GM19455 (cell line): Measurements from ENCODE around the gene BTNL9.
"Not testable (repeated sequence)": the region's sequence is repeated elsewhere in the genome, so short reads cannot be mapped to it uniquely, and the experiment has no call there.

Experiments
- ATAC-seq: cut with Tn5 transposase; IDR thresholded peaks from one replicate; pipeline ENCODE4 v1.9.1; 2021; ENCODE audit not compliant: unreplicated experiment

The BTNL9 gene

DNA sequence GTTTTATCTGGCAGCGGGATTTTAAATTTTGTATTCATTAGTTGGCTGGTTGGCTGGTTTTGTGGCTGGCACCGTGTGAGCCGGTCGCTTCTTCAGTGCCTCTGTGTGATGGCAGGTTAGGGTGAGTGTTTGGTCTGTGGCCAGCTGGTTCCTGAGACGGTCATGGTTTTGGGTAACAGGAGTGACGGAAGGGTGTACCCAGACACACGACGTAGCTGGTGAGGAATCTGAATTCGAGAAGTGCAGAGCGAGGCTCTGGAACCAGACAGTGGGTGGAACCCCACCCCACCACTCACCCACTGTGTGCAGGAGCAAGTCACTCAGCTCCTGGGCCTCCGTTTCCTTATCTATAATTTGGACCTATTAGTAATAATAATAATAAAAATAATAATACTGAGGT is 2.7 kb downstream of the BTNL9 start:
- no peak for ATAC-seq

DNA sequence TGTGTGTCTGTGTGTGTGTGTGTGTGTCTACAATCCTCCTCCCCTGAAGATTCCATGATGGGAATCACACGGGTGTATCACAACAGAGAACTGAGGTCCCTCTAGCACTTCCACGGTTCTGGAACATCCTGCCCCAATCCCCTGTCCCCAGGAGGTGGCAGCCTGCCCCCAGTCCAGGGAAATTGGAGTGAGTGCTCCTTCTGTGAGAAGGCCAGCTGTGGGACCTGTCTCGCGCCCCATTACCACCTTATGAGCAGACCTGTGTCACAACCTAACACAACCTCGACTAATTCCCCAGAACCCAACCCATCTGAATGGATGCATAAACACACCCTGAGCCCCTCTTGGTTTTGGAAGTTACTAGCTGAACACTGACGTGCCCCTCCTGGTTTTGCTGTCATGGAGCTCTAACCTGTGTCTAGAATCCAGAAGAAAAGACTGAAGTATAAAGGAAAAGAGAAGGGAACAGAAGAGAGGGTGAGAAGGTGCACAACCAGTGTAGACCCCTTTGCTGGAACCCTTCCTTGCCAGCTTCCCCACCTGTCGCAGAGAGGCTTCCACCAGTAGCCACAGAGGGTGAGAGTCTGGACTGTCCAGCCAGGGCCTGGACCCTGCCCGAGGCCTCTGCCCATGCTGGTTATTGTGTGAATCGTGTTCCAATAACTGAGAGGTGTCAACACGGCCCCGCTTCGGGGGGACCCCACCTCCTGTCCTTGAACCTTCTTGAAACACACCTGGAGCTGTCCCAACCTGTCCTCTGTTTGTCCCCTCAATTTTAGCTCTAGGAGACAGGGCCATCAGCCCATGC is 3.4 kb downstream of the BTNL9 start:
- ATAC-seq, result no peak

DNA sequence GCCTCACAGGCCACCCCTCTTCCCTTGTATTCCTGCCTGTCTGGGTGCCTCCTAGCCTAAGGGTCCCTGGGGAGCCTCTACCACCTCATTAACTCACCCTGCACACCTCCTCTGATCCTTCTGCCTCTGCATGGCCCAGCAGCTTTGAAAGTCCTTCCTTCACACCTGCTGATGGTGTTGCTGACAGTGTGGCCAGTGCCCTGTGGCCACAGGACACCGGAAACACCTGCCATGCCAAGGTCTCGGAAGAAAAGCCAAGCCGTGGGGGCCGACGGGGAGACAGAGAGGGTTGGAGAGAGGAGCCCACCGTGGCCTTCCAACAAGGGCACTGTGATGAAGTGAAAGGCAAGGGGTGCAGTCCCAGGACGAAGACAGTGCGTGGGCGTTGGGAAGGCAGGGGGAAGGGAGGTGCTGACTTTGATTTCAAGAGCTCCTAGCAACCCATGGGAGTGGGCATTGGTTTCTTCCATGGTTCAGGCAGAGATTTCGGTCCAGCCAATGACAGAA is 4.1 kb downstream of the BTNL9 start:
- no peak for ATAC-seq

DNA sequence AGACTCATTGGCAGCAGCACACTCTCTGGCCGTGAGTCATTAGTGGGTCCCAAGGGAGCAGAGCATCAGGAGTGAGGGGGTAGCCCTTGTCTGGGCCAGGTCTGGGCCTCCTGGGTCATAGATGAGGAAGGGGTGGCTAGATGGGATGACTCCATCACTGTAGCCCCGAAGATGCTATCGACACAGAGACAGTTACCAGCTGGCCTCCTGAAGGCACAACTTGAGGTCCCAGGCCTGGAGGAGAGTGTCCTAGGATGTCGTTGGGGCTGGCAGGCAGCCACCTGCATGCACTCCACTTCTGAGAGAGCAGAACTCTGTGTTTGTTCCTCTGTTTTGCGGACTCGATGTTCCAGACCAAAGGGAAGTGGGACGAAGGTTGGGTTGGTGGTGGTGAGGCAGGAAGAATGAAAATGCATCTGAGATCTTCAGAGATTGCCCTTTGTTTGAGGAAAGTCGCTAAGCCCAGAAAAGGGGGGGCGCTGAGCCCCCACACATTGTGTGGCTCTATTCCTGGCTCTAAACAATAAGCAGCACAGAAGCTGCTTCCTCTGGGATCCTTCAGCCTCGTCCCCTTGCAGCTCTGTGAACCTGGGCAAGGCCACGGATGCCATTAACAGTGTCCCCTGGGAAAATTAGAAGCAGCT is 4.7 kb downstream of the BTNL9 start:
- ATAC-seq, result no peak

DNA sequence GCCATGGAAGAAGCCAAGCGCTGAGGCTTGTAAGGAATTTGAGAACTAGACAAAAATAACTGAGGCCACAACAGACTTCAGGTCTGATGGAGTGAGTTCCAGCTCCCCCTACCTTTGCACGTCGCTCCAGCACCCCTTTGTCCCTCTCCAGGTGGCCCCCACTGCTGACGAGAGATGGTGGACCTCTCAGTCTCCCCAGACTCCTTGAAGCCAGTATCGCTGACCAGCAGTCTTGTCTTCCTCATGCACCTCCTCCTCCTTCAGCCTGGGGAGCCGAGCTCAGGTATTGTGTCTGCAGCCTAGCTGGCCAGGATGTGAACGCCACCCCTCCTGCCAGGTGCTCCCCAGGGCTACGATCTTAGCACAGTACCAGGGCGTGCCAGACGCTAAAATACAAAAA is 5.2 kb downstream of the BTNL9 start:
- no peak for ATAC-seq

DNA sequence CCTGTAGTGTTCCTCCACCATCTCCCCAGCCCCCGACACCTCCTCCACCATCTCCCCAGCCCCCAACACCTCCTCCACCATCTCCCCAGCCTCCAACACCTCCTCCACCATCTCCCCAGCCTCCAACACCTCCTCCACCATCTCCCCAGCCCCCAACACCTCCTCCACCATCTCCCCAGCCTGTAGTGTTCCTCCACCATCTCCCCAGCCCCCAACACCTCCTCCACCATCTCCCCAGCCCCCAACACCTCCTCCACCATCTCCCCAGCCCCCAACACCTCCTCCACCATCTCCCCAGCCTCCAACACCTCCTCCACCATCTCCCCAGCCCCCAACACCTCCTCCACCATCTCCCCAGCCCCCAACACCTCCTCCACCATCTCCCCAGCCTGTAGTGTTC is 5.8 kb downstream of the BTNL9 start:
- not testable (repeated sequence) for ATAC-seq

DNA sequence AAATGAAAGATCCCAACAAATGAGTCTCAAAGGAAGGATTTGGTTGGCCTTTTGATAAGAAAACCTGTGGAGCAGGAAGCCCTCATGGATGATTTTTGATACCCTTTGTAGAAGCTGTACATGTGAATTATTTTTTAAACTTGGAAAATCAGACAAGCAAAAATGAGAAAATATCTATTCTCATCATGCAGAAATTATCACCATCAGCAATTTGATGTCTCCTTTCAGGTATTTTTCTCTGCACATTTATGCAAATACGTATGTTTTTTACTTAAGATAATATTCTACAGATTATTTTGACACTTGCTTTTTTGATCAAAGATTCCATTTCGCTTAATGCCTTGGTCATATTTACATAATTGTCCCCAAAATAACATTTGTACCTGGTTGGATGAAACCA is 7.2 kb downstream of the BTNL9 start:
- ATAC-seq, result no peak

DNA sequence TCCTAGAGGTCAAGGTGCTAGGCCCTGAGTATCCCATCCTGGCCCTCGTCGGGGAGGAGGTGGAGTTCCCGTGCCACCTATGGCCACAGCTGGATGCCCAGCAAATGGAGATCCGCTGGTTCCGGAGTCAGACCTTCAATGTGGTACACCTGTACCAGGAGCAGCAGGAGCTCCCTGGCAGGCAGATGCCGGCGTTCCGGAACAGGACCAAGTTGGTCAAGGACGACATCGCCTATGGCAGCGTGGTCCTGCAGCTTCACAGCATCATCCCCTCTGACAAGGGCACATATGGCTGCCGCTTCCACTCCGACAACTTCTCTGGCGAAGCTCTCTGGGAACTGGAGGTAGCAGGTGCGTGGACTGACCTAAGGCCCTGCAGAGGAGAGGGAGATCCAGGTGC is 7.9 kb downstream of the BTNL9 start:
- no peak for ATAC-seq

DNA sequence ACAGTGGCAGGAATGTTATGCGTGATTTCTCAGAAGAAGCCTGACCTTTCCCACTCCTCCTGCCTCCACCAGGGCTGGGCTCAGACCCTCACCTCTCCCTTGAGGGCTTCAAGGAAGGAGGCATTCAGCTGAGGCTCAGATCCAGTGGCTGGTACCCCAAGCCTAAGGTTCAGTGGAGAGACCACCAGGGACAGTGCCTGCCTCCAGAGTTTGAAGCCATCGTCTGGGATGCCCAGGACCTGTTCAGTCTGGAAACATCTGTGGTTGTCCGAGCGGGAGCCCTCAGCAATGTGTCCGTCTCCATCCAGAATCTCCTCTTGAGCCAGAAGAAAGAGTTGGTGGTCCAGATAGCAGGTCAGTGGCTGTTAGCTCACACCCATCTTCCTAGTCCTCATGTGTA is 9.9 kb downstream of the BTNL9 start:
- ATAC-seq, result no peak

DNA sequence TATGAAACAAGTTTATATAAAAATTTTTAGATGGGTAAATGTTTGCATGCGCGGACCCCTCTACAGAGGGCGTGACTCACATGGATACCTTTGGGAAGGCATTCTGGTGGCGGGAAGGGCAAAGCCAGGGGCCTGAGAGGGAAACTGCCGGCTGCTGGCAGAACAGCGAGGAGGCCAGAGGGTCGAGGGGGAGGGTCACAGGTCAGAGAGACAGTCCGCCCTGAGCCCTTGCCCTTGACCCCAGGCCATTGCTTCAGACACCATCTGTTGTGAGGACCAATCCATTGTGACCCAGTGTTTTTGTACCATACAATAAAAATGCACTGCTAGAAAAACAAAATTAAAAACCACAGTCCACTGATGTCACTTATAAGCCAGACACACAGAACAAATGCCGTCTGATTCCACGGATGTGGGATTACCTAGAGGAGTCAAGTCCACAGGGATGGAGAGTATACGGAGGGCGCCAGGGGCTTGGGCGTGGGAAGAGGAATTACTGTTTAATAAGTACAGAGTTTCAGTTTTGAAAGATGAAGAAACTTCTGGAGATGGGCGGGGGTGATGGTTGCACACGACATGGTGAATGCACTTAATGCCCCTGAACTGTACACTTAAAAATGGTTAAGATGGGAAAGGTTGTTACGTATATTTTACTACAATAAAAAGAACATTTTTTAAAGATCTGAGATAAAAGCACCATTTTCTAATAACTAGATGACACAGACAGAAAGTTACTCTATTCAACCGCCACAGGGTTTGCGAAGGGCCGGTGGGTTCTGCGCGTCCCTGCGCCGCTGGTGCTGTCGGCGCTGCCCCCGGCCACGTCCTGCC is 12.0 kb downstream of the BTNL9 start:
- ATAC-seq, result no peak

DNA sequence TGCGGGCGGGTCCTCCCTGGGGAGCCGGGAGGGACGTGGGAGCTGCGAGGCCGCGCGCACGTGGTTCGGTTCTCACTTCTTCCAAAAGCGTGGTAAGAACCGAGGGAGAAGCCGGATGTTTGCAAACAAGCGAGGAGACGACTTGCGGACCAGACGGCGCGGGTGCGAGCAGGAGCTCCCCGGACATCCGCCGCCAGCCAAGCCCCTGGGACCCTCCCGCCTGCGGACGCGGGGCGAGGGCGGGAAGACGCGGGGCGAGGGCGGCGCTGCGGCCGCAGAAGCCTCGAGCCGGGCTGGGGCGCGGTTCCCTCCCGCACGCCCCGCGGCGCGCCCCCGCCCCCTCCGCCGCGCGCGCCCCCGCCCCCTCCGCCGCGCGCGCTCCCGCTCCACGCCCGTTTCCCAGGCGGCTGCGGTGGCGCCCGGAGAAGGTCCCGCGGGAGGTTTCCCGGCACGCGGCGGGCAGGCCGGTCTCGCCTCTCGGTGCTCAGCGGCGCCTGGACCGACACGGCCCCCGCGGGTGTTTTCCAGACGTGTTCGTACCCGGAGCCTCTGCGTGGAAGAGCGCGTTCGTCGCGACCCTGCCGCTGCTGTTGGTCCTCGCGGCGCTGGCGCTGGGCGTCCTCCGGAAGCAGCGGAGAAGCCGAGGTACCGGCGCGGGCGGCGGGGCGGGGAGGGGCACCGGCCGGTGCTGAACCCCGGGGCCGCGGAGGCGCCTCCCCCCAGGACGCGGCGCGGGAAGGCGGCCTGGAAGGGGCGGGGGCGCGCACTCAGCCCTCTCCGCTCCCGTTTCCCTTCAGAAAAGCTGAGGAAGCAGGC is 12.8 kb downstream of the BTNL9 start:
- ATAC-seq, result peak; percentile 41

DNA sequence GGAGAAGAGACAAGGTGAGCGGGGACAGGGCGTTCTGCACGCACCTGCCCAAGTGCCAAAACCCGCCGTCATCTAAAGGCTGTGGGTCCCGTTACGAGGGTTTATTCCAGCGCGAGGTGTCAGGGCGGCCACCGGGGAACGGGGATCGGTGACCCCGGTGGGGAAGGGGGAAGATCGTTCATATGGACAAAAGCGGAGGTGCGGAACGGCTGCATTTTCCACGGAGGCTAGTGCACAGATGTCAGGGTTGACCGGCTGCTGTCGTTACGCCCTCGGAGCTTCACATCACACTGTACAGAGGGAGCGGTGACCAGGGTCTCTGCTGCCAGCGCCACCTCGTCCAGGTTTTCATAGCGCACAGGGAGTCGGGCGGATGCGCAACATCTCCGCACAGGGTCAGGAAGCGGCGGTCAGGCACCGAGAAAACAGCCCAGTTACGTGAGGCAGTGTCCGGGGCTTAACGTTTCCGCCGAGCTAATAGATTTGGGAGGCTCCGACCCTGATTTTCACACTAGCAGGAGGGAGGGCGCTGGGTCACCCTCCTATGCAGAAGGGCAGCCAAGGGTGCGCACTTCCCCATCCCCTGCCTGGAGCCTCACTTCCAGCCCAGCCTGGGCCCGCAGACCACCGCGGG is 13.5 kb downstream of the BTNL9 start:
- ATAC-seq, result peak; percentile 18

DNA sequence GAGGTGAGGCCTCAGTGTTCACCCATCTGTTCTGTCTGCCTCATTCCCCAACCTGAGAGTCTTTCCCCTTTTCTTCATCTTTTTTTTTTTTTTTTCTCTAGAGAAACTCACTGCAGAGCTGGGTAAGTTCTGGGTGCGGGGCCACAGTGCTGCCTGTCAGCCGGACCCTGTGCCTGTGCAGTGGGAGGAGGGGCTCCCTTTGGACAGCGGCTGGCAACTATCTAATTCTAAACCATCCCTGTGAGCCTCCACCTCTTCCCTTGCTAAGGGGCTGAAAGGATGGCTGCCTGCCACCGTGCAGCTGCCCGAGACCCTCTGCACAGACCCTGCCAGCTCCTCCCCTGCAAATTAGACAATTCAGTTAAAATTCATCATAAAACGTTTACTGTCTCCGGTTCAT is 14.1 kb downstream of the BTNL9 start:
- ATAC-seq, result no peak

DNA sequence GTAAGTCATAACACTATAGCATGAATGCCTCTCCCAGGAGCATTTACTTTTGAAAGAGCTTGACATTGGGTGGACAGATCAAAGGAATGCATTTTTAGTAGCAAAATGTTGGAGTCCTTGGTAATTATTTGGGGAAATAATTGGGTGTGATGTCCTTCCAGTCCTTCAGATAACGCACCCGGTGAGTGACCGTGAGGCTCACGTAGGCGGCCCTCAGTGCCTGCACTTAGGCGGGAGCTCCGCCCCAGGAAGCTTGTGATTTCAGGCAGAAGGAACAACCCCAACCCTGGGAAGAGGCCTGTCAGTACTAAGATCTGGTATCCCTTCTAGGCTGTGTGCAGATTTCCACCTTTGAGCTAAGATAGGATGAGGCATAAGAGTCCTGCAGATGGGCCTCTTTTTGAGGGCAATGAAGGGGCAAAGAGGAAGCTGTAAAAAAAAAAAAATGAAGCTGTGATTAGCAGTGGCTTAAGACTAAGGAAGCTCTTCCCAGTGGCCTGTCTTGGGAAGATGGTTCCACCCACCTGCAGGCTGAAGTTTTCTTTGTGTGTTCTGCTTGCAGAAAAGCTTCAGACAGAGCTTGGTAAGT is 14.9 kb downstream of the BTNL9 start:
- ATAC-seq, result no peak

DNA sequence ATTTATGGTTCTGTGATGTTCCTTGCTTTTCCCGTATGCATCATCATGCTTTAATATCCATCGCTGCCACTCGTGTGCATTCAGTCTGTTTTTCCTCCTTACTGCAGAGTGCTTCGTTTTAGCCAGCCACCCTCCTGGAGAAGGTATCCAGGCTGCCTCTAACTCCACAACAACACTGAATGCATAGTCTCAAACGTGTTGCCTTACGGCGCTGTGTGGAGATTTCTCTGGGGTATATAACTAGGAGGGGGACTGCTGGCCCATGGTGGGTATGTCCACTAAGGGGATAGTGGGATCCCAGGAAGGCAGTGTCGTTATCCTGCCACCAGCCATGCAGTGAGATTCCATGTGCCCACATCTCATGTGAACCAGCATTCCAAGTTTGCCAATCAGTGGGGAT is 16.4 kb downstream of the BTNL9 start:
- no peak for ATAC-seq

DNA sequence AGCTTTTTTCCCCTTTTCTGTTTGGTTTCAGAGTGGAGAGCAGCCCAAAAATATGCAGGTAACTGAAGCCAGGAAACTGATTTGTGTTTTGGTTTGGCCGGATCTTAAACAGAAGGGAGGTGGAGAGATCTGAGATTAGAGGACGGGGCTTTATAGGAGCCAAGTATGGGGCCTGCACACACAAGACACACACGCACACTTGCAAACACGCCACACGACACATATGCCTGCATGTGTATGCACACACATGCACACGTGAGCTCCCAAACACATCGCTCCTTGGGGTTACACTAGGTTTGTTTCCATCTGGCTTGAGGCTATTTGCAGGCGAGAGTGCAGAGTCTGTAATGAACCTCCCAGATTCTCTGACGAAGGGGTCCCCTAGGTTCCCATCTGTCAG is 18.3 kb downstream of the BTNL9 start:
- ATAC-seq, result no peak

DNA sequence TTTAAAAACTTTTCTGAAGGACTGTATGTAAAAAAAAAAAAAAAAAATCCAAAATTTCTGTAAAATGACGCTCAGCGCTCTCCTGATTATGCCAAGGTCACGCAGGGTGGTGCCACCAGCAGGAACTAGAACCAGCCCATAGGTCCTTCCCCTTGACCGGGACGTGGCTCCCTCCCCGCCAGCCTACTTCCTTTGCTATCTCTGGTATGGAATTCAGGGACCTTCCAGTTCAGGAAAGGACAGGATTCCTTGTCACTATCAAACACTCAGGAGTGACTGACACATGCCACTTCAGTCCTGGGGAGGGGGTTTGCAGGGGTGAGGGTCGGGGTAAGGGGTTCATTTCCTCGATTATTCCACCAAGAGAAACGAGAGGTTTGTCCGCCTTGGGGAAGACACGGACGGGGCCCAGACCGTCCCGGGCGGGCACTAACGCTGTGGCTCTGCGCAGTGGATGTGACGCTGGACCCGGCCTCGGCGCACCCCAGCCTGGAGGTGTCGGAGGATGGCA is 18.8 kb downstream of the BTNL9 start:
- ATAC-seq, result no peak

DNA sequence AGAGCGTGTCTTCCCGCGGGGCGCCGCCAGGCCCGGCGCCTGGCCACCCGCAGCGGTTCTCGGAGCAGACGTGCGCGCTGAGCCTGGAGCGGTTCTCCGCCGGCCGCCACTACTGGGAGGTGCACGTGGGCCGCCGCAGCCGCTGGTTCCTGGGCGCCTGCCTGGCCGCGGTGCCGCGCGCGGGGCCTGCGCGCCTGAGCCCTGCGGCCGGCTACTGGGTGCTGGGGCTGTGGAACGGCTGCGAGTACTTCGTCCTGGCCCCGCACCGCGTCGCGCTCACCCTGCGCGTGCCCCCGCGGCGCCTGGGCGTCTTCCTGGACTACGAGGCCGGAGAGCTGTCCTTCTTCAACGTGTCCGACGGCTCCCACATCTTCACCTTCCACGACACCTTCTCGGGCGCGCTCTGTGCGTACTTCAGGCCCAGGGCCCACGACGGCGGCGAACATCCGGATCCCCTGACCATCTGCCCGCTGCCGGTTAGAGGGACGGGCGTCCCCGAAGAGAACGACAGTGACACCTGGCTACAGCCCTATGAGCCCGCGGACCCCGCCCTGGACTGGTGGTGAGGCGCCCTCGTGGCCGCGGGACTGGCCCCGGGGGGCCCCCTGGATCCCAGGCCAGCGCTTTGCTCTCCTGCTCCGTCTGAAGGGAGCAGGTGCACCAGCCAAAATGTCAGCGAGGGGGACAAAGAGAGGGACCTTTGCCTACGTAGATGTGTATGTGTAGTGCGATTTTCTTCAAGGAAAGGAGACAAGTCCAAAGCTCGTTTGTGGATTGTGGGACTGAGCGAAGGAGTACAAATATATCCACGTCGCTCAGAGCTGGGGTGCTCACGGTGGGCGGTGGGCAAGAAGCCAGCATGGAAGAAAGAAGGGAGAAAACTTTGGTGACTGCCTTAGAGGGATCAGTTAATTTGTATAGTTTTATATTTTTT is 19.5 kb downstream of the BTNL9 start:
- no peak for ATAC-seq

DNA sequence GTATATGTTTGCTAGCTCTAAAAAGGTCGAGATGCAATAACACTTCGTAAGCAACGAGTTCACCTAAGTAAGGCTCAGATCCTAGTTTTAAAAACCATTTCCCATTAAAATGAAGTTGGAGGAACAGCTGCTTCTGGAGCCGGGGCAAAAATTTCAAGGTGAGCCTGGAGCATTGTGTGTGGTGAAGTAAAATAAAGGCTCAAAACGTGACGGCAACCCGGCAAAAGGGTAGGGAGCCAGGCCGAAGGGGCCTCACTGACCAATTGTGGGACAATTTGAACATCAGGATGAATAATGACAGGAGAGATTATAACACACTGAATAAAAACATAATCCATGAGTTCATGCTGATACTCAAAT is 20.1 kb downstream of the BTNL9 start:
- ATAC-seq, result no peak
